Measurements from ENCODE around the gene MFAP2.
"Not testable (repeated sequence)": the region's sequence is repeated elsewhere in the genome, so short reads cannot be mapped to it uniquely, and the experiment has no call there.

MFAP2 gene

GRCh38 chr1:16946185-16946584, 34.2 kb downstream of the MFAP2 start:
- not testable (repeated sequence) for H2AFZ ChIP-seq (ENCODE audit: low read length, unreplicated experiment); H3K4me1 ChIP-seq (ENCODE audit: control insufficient read depth, insufficient read depth, low read length, unreplicated experiment); H3K4me3 ChIP-seq (ENCODE audit: low read depth, low read length); H3K27me3 ChIP-seq (ENCODE audit: insufficient read depth, low read length); H3K79me2 ChIP-seq (ENCODE audit: control insufficient read depth, insufficient read depth, low read length, unreplicated experiment); H3K36me3 ChIP-seq (ENCODE audit: insufficient read depth, low read length); H3K27ac ChIP-seq (ENCODE audit: low read depth, low read length)

DNA sequence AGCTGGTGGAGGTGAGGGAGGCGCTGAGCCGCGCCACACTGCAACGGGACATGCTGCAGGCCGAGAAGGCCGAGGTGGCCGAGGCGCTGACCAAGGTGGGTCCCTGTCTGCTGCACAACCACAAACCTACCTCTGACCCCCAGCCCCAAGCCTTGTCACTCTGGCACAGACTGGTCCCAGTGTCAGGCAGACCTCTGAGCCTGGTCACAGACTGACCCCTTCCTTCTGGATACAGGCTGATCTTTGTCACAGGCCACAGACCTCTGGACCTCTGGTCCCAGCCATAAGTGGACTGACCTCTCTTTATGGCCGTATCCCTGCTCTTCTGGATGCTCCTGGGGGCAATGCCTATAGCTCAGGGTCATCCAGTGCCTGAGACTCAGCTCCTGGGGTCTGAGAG, 34.9 kb downstream of the MFAP2 start:
- not testable (repeated sequence) for H3K27me3 ChIP-seq (ENCODE audit: insufficient read depth, low read length); H3K27ac ChIP-seq (ENCODE audit: low read depth, low read length); H3K4me1 ChIP-seq (ENCODE audit: control insufficient read depth, insufficient read depth, low read length, unreplicated experiment); H3K36me3 ChIP-seq (ENCODE audit: insufficient read depth, low read length); H3K4me3 ChIP-seq (ENCODE audit: low read depth, low read length); H2AFZ ChIP-seq (ENCODE audit: low read length, unreplicated experiment); H3K79me2 ChIP-seq (ENCODE audit: control insufficient read depth, insufficient read depth, low read length, unreplicated experiment)

- no peak overlapping the region for H3K27ac ChIP-seq (ENCODE audit: low read depth, low read length)
- no peaks in the 10 kb centered on the region for H3K36me3 ChIP-seq (ENCODE audit: insufficient read depth, low read length)
- H3K79me2 ChIP-seq (ENCODE audit: control insufficient read depth, insufficient read depth, low read length, unreplicated experiment): no peaks in the 10 kb centered on the region
- H2AFZ ChIP-seq (ENCODE audit: low read length, unreplicated experiment): no peak overlapping the region
- no peaks in the 10 kb centered on the region for H3K27me3 ChIP-seq (ENCODE audit: insufficient read depth, low read length)
- H3K4me1 ChIP-seq (ENCODE audit: control insufficient read depth, insufficient read depth, low read length, unreplicated experiment): no peaks in the 10 kb centered on the region
- no peak overlapping the region for H3K4me3 ChIP-seq (ENCODE audit: low read depth, low read length)
These were observed 36.4 kb downstream of the MFAP2 start for GRCh38 chr1:16944038-16944437.

- not testable (repeated sequence) for H3K36me3 ChIP-seq (ENCODE audit: insufficient read depth, low read length); H3K4me1 ChIP-seq (ENCODE audit: control insufficient read depth, insufficient read depth, low read length, unreplicated experiment); H2AFZ ChIP-seq (ENCODE audit: low read length, unreplicated experiment); H3K79me2 ChIP-seq (ENCODE audit: control insufficient read depth, insufficient read depth, low read length, unreplicated experiment); H3K27ac ChIP-seq (ENCODE audit: low read depth, low read length); H3K27me3 ChIP-seq (ENCODE audit: insufficient read depth, low read length); H3K4me3 ChIP-seq (ENCODE audit: low read depth, low read length)
These were observed 40.8 kb downstream of the MFAP2 start for GRCh38 chr1:16939386-16940180.

GRCh38 chr1:16938351-16939321, 41.8 kb downstream of the MFAP2 start:
- H3K27me3 ChIP-seq (ENCODE audit: insufficient read depth, low read length): no peaks in the 10 kb centered on the region
- H3K36me3 ChIP-seq (ENCODE audit: insufficient read depth, low read length): no peaks in the 10 kb centered on the region
- no peak overlapping the region for H3K27ac ChIP-seq (ENCODE audit: low read depth, low read length)
- no peak overlapping the region for H3K4me3 ChIP-seq (ENCODE audit: low read depth, low read length)
- no peak overlapping the region for H2AFZ ChIP-seq (ENCODE audit: low read length, unreplicated experiment)
- no peaks in the 10 kb centered on the region for H3K79me2 ChIP-seq (ENCODE audit: control insufficient read depth, insufficient read depth, low read length, unreplicated experiment)
- no peaks in the 10 kb centered on the region for H3K4me1 ChIP-seq (ENCODE audit: control insufficient read depth, insufficient read depth, low read length, unreplicated experiment)

DNA sequence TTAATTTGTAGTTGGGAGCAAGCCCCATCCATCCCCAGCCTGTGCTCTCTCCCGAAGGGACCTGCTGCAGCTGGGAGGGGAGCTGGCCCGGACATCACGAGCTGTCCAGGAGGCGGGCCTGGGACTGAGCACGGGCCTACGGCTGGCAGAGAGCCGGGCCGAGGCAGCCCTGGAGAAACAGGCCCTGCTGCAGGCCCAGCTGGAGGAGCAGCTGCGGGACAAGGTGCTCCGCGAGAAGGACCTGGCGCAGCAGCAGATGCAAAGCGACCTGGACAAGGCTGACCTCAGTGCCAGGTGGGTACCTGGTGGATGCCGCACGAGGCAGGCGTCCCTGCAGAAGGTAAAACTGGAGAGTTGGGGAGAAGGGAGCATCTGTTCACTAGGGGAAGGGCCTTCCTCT, 43.8 kb downstream of the MFAP2 start:
- not testable (repeated sequence) for H2AFZ ChIP-seq (ENCODE audit: low read length, unreplicated experiment); H3K27me3 ChIP-seq (ENCODE audit: insufficient read depth, low read length); H3K4me1 ChIP-seq (ENCODE audit: control insufficient read depth, insufficient read depth, low read length, unreplicated experiment); H3K27ac ChIP-seq (ENCODE audit: low read depth, low read length); H3K4me3 ChIP-seq (ENCODE audit: low read depth, low read length); H3K79me2 ChIP-seq (ENCODE audit: control insufficient read depth, insufficient read depth, low read length, unreplicated experiment); H3K36me3 ChIP-seq (ENCODE audit: insufficient read depth, low read length)

GRCh38 chr1:16933945-16934344, 46.5 kb downstream of the MFAP2 start:
- H2AFZ ChIP-seq (ENCODE audit: low read length, unreplicated experiment); H3K27ac ChIP-seq (ENCODE audit: low read depth, low read length); H3K4me1 ChIP-seq (ENCODE audit: control insufficient read depth, insufficient read depth, low read length, unreplicated experiment); H3K4me3 ChIP-seq (ENCODE audit: low read depth, low read length); H3K27me3 ChIP-seq (ENCODE audit: insufficient read depth, low read length); H3K79me2 ChIP-seq (ENCODE audit: control insufficient read depth, insufficient read depth, low read length, unreplicated experiment); H3K36me3 ChIP-seq (ENCODE audit: insufficient read depth, low read length): not testable (repeated sequence)

DNA sequence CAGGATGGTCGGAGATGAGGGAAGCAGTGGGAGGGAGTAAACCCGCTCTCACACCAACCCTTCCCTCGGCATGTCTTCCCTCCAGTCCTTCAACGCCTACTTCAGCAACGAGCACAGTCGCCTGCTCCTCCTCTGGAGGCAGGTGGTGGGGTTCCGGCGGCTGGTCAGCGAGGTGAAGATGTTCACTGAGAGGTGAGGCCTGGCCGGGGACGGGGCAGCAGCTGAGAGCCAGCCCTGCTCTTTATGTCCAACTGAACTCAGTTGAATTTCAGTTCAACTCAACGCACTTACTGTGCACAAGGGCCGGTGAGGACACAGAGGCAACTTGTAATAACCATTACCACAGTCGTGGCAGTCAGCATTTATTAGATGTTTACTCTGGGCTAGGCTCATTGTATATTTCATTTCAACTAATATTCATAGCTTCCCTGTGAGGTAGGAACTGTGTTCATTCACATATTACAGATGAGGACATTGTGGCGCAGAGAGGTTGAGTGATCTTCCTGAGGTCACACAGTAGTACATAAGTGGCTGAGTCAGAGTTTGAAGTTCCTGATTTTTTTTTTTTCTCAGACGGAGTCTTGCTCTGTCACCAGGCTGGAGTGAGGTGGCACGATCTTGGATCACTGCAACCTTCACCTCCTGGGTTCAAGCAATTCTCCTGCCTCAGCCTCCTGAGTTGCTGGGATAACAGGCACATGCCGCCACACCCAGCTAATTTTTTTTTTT, 49.0 kb downstream of the MFAP2 start:
- not testable (repeated sequence) for H3K27me3 ChIP-seq (ENCODE audit: insufficient read depth, low read length); H3K79me2 ChIP-seq (ENCODE audit: control insufficient read depth, insufficient read depth, low read length, unreplicated experiment); H2AFZ ChIP-seq (ENCODE audit: low read length, unreplicated experiment); H3K4me1 ChIP-seq (ENCODE audit: control insufficient read depth, insufficient read depth, low read length, unreplicated experiment); H3K4me3 ChIP-seq (ENCODE audit: low read depth, low read length); H3K36me3 ChIP-seq (ENCODE audit: insufficient read depth, low read length); H3K27ac ChIP-seq (ENCODE audit: low read depth, low read length)

DNA sequence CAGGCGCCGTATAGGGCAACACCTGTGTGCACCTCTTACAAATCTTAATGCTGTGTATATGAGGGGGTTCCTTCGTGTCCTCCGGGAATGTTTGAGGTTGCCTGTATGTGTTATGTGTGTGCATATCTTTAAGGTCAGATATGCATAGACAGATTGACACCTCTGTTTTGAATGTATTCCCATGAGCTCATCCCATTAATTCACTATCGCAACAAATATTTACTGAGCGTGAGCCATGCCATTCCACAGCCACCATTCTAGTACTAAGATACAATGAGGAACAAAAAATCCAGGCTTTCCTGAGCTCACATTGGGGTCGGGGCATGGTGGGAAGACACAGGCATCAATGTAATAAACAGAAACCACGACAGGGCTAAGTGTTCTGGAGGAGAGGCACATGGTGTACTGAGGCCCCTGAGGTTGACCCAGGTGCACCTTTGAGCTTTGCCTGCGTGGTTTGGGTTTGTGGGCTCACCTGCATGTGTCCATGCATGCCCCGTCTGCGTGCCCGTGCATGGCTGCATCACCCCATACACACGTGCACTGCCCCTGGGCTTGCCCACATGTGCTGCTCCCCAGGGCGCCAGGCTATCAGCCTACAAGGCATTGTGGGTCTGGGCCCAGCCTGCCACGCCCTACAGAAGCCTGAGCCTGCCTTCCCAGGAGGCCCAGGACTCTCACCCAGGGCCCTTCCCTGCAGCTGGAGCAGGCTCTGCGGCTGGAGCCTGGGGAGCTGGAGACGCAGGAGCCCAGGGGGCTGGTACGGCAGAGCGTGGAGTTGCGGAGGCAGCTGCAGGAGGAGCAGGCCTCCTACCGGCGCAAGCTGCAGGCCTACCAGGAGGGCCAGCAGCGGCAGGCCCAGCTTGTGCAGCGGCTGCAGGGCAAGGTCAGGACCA, 51.0 kb downstream of the MFAP2 start:
- H3K27me3 ChIP-seq (ENCODE audit: insufficient read depth, low read length); H3K36me3 ChIP-seq (ENCODE audit: insufficient read depth, low read length); H3K79me2 ChIP-seq (ENCODE audit: control insufficient read depth, insufficient read depth, low read length, unreplicated experiment); H2AFZ ChIP-seq (ENCODE audit: low read length, unreplicated experiment); H3K27ac ChIP-seq (ENCODE audit: low read depth, low read length); H3K4me1 ChIP-seq (ENCODE audit: control insufficient read depth, insufficient read depth, low read length, unreplicated experiment); H3K4me3 ChIP-seq (ENCODE audit: low read depth, low read length): not testable (repeated sequence)
